GM23248 (cell line): ENCODE results near the gene ATXN7.

ENCODE experiments used
- EZH2 ChIP-seq: fragments of 200-600 bp; sonication (generic); IDR thresholded peaks from 2 replicates; pipeline ENCODE4 v1.6.1; 2018; ENCODE audit warnings: antibody characterized with exemption, mild to moderate bottlenecking; ENCODE audit not compliant: insufficient read depth, poor library complexity, severe bottlenecking
- EZH2phosphoT487 ChIP-seq: fragments of 200-600 bp; sonication (generic); IDR thresholded peaks from 2 replicates; pipeline ENCODE4 v1.6.1; 2018; ENCODE audit warnings: antibody characterized with exemption, moderate library complexity, mild to moderate bottlenecking, low read depth; ENCODE audit not compliant: insufficient read depth

DNA sequence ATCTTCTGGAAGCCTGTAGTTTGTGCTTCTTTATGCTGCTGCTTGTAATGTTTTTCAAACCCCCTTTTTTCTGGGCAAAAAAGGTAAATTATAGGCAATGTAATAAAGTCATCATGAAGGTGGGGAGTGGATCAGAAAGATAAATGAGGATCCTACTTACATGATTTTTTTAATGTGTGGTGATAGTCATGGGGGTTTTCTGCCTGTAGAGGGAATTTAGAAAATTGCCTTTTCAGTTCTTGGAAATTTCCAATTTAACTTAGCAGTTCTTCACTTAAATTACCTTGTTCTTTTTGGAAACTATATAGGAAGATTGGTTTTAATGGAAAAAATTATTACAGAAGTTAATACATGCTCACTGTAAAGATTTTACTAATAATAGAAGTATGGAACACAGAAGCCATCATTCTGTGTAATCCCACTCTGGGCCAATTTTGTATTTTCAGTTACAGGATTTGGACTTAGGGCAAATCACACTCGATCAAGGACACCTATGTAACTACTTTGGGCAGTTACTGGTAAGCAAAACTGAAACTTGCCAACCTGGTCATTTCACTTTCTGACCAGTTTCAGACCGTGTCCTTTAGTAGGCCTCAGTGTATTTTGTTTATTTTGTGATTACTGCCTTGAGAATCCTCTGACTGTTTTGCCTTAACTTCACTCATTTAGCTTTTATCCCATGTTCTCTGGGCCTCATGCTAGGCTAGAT is 59.0 kb downstream of the ATXN7 start:
- TF ChIP-seq EZH2 (no peak), EZH2phosphoT487 (no peak)
